SW 1271 (cell line): Measurements from ENCODE around the gene ZNF157.

ENCODE experiments used
- DNase-seq, 2 experiments: peaks; one replicate each; lab custom pipeline; 2025; lab: John Stamatoyannopoulos, UW

The ZNF157 gene

GRCh38 chrX:47447607-47448006, 77.2 kb downstream of the ZNF157 start:
- DNase-seq, result no peak

- no peak for DNase-seq
Measured at GRCh38 chrX:47448165-47448806, 77.9 kb downstream of the ZNF157 start.

- no peak for DNase-seq
Measured at GRCh38 chrX:47452112-47452511, 81.7 kb downstream of the ZNF157 start.

GRCh38 chrX:47456080-47456479, 85.7 kb downstream of the ZNF157 start:
- DNase-seq, result no peak

DNA sequence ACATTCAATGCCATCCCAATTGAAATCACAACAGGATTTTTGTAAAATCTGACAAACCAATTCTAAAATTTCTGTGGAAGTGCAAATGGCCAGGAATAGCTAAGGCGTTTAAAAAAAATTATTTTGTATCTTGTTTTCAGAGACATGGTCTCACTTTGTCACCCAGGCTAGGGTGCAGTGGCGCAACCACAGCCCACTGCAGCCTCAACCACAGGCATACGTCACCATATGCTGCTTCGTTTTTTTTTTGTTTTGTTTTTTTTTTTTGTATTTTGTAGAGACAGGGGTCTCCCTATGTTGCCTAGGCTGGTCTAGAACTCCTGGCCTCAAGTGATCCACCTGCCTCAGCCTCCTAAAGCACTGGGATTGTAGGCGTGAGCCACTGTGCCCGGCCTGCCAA, 88.2 kb downstream of the ZNF157 start:
- DNase-seq, result no peak

DNA sequence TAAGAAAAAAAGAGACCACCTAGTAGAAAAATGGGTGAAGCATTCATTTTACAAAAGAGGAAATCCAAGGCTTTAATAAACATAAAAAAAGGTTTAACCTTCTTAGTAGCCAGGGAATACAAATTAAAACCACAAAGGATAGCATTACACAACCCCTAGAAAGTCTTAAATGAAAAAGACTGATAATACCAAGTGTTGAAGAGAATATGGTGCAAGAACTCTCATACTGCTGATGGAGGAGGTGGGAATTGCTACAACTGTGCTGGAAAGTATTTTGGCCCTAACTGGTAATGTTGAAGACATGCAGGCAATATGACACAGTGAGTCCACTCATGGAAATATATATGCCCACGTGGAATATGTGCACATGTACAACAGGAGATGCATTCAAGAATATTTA, 90.2 kb downstream of the ZNF157 start:
- DNase-seq, result no peak
